GM10266 (cell line): ENCODE measurements around the gene PODN.

Experiments
- DNase-seq: peaks from one replicate; pipeline ENCODE4 v3.0.0; 2012; ENCODE audit errors: extremely low spot score
- TF ChIP-seq, protein P1 (sequence below): IDR thresholded peaks from 2 replicates; pipeline ENCODE4 v1.5.1; 2012; ENCODE audit warnings: mild to moderate bottlenecking, low read depth; ENCODE audit not compliant: control insufficient read depth, insufficient read depth; ENCODE audit errors: missing control alignments

PODN gene

DNA sequence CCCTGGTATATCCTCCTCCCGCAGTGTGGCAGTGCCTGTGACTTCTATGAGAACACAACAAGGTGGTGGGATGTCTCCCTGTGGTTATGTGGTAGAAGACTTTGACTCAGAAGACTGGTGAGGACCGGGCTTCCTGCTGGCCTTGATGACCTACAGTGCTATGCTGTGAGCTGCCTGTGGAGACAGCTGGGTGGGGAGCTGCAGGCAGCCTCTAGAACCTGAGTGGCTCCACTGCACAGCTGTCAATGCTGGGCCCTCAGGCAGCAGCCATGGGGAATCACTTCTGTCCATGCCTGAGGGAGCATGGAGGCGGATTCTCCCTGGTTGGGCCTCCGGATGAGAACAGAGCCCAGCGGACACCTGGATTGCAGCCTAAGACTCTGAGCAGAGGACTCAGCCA is 65.5 kb downstream of the PODN start:
- TF ChIP-seq, protein P1, sequence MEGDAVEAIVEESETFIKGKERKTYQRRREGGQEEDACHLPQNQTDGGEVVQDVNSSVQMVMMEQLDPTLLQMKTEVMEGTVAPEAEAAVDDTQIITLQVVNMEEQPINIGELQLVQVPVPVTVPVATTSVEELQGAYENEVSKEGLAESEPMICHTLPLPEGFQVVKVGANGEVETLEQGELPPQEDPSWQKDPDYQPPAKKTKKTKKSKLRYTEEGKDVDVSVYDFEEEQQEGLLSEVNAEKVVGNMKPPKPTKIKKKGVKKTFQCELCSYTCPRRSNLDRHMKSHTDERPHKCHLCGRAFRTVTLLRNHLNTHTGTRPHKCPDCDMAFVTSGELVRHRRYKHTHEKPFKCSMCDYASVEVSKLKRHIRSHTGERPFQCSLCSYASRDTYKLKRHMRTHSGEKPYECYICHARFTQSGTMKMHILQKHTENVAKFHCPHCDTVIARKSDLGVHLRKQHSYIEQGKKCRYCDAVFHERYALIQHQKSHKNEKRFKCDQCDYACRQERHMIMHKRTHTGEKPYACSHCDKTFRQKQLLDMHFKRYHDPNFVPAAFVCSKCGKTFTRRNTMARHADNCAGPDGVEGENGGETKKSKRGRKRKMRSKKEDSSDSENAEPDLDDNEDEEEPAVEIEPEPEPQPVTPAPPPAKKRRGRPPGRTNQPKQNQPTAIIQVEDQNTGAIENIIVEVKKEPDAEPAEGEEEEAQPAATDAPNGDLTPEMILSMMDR: no peak
- DNase-seq: no peak

DNA sequence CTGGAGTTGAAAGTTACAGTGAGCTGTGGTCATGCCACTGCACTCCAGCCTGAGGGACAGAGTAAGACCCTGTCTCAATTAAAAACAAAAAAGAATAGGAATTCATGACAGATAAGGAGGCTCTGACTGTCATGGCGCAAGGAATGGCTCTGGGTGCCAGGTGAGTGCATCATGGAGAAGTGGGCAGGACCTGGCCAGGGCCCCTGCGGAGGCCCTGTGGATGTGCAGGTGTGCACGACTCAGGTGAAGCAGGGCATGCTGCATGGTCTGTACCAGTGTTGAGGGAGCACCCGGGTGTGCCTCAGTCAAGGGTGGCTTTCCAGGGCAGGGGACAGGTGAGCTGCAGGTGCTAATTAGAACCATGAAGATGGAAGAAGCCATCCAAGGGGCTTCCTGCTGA is 66.4 kb downstream of the PODN start:
- TF ChIP-seq, protein P1: no peak
- DNase-seq: no peak

DNA sequence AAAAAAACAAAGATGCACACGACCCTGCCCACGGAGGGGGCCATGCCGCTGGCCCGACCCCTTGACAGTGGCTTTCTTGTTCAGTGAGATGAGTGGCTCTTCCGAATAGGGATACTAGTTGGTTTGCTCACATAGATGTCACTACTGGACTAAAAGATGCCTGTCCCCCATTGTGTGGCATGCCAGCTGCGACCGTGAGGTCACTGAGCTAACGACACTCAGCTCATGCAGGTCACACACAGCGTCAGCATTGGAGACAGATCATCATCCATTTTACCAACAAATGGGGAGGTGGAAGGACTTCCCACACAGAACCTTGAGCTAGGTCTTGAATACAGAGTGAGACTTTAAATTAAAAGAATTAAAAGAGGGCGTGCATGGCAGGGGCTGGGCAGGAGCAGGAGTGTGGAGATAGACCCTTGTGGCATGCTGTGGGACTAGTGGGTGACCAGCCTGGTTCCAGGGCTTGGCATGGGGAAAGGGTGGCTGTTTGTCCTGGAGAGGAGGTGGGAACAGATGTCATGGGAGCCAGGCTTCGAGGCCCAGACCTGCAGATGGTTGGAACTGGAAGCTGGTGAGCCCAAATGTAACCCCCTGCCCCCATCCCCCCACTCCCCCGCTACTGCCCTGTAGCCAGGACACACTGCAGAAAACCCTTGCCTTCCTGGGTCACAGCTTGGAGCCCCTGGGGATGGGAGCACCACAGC is 68.0 kb downstream of the PODN start:
- TF ChIP-seq, protein P1: no peak
- no peak for DNase-seq

DNA sequence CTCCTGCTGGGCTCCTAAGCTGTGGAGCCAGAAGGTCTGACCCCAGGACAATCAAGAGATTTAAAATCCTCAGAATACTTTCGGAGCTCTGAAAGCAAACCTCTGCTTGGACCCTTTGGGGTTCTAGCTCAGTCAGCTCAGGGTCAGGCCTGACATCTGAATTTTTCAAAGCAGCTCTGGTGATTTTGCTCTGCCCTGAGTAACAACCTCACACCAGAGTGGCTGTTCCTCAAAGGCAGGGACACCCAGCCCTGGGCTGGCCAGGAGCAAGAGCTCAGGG is 68.5 kb downstream of the PODN start:
- DNase-seq: no peak
- TF ChIP-seq, protein P1: no peak

DNA sequence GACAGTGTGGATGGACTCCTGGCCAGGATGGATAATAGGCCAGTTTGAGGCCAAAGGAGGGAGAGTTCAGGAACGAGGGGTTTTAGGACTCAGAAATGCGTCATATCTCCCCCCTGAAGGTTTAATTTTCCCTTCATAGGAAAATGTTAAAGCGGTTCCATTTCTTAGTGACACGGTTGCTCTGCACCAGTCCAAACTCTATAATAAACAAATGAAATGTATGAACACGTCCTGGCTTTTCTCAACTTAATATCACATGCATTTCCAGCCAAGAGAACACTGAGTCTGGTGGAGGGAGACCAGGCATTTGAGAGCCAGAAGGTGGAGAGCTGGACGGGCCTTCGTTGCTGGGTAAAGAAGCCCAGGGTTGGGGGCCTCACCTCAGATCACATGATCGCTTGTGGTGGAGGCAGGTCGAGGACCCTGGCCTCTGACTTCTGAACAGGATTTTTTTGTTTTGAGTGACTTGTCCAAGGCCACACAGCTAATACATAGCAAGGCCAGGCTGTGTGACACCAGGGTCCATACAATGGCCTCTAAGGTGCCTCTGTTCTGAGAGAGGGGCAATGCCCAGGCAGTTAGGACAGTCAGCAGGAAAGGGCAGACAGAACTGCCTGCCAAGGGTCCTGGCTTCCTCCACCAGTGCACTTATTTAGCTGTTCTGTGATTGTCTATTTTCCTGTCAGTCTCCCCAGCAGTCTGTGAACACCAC is 69.0 kb downstream of the PODN start:
- TF ChIP-seq, protein P1: no peak
- DNase-seq: no peak

DNA sequence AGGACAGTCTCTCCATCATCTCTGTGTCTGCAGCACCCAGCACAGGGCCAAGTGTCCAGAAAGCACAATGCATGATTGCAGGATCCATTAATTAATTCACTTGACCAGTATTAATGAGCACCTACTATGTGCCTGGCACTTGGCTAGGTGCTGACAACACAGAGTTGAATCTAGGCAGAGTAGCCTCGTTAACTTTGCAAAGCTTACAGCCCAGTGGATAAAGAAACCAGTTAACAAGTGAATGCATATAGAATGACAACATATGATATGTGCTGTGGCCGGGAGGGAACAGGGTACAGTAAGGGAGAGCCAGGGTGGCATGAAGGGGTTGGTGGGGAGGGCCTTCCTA is 69.6 kb downstream of the PODN start:
- TF ChIP-seq, protein P1: no peak

DNA sequence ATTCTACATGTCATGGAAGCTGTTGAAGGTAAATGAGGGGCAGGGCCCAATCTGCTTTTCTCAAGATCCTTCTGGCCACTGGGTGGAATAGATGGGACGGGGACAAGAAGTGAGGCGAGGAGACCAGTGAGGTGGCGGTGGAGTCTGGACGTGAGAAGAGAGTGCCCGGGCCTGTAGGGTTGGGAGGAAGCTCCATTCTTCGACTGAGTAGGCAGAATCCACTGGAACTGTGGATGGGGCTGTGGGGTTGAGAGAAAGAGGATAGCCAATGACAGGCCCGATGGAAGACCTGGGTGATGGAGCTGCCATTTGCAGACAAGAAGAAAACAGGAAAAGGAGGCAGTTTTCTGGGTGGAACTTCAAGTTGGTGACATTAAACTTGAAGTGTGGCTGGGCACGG is 70.2 kb downstream of the PODN start:
- DNase-seq: no peak
- TF ChIP-seq, protein P1: no peak

More for the DNA sequence above, 69.6 kb downstream of the PODN start:
- no peak for DNase-seq
